K562 (cell line): ENCODE results near the gene MAMDC2. TPM values are rescaled to one million over a fixed set of nuclear protein-coding genes. Genes with fewer than 3 reads are reported as not detected.

Experiments used
- ATAC-seq: fragments of 200-7000 bp; cut with Tn5 transposase; 3 replicates; pipeline ENCODE4 v1.9.1; 2020; ENCODE audit warnings: moderate library complexity
- BruUV-seq: library from RNA; stranded (reverse); fragments of 400-500 nt; replicated peaks from 2 replicates; lab custom pipeline; 2021; lab: Mats Ljungman, UMichigan
- CTCF ChIA-PET: fragments of 300-600 bp; formaldehyde crosslinking; extraction: SDS; loops from one replicate; lab custom pipeline; 2021; ENCODE audit warnings: low intra/inter-chr PET ratio; lab: Yijun Ruan, JAX
- POLR2A ChIA-PET: fragments of 300-600, 350-650 bp; sonication (Branson Sonifier 250); formaldehyde crosslinking; extraction: SDS; loops from one replicate; lab custom pipeline; 2021; ENCODE audit warnings: antibody characterized with exemption, inconsistent platforms; lab: Yijun Ruan, JAX
- DNase-seq, 4 experiments: peaks; one replicate each; pipeline versions ENCODE4 v3.0.0 to v3.0.0-alpha.2; 2011 to 2018; ENCODE audit warnings: low spot score in 3 of 4, mixed read lengths in 3 of 4; ENCODE audit errors: extremely low read depth in 1 of 4
- FAIRE-seq: peaks from 2 replicates; lab custom pipeline; 2011; peaks lifted over from hg19 to GRCh38; lab: Jason Lieb, UNC
- H2AFZ ChIP-seq: 2 replicates; pipeline ENCODE4 v1.6.0; 2011; ENCODE audit warnings: low read depth, low read length, control low read depth, inconsistent platforms
- H3K27ac ChIP-seq: fragments of 200-600 bp; 3 replicates; pipeline ENCODE4 v1.8.0; 2011; ENCODE audit warnings: low read depth, mild to moderate bottlenecking, control low read depth, inconsistent platforms, low read length, moderate library complexity, mixed read lengths; ENCODE audit errors: extremely low read depth
- H3K27me3 ChIP-seq, 2 experiments: fragments of 300-600 bp in 1 of 2; 2 replicates in 1 of 2; 3 replicates in 1 of 2; pipeline versions ENCODE4 v1.6.0 to v1.8.0; 2011; ENCODE audit warnings: inconsistent platforms in 2 of 2, low read length in 2 of 2, mild to moderate bottlenecking in 1 of 2, mixed read lengths in 1 of 2, moderate library complexity in 1 of 2; ENCODE audit not compliant: control insufficient read depth in 2 of 2, insufficient read depth in 2 of 2
- H3K36me3 ChIP-seq: fragments of 300-600 bp; 3 replicates; pipeline ENCODE4 v1.8.0; 2011; ENCODE audit warnings: mild to moderate bottlenecking, low read length, inconsistent platforms; ENCODE audit not compliant: control insufficient read depth, insufficient read depth
- H3K4me1 ChIP-seq, 2 experiments: fragments of 200-600 bp in 1 of 2; replicated peaks in 1 of 2; 2 replicates in 1 of 2; 3 replicates in 1 of 2; pipeline versions ENCODE4 v1.5.1 to v1.8.0; 2011; ENCODE audit warnings: inconsistent platforms in 2 of 2, low read length in 2 of 2, mild to moderate bottlenecking in 1 of 2, mixed read lengths in 1 of 2, moderate library complexity in 1 of 2; ENCODE audit not compliant: control insufficient read depth in 2 of 2, insufficient read depth in 2 of 2
- H3K4me2 ChIP-seq: 2 replicates; pipeline ENCODE4 v1.6.1; 2011; ENCODE audit warnings: low read length, control low read depth, inconsistent platforms, mixed read lengths; ENCODE audit not compliant: insufficient read depth
- H3K4me3 ChIP-seq: fragments of 200-600 bp; sonication (generic), shearing (Covaris generic); 2 replicates; pipeline ENCODE4 v1.5.1; 2016; ENCODE audit warnings: control low read depth, inconsistent platforms
- H3K79me2 ChIP-seq: fragments of 200-600 bp; 3 replicates; pipeline ENCODE4 v1.8.0; 2011; ENCODE audit warnings: low read length, inconsistent platforms; ENCODE audit not compliant: control insufficient read depth, insufficient read depth
- H3K9ac ChIP-seq, 2 experiments: 2 replicates each; pipeline versions ENCODE4 v1.6.0 to v1.6.1; 2011; ENCODE audit warnings: low read depth in 2 of 2, low read length in 2 of 2, control low read depth in 1 of 2, inconsistent platforms in 1 of 2, mild to moderate bottlenecking in 1 of 2, mixed read lengths in 1 of 2; ENCODE audit not compliant: insufficient read depth in 1 of 2
- H3K9me1 ChIP-seq: one replicate; pipeline ENCODE4 v1.6.0; 2011; ENCODE audit warnings: inconsistent platforms, mild to moderate bottlenecking, low read length, moderate library complexity; ENCODE audit not compliant: control insufficient read depth, insufficient read depth
- H3K9me3 ChIP-seq: replicated peaks from 2 replicates; pipeline ENCODE4 v1.5.1; 2011; ENCODE audit warnings: low read depth, low read length, inconsistent platforms; ENCODE audit not compliant: control insufficient read depth, insufficient read depth
- H4K20me1 ChIP-seq: replicated peaks from 2 replicates; pipeline ENCODE4 v1.6.1; 2011; ENCODE audit warnings: low read length, inconsistent platforms, mixed read lengths; ENCODE audit not compliant: control insufficient read depth, insufficient read depth
- CREB1 ChIP-seq, 2 experiments: sonication (generic) in 1 of 2; formaldehyde crosslinking in 1 of 2; IDR thresholded peaks; 2 replicates each; pipeline versions ENCODE4 v1.6.1 to v1.8.0; 2012 to 2022; ENCODE audit warnings: inconsistent platforms in 1 of 2, mild to moderate bottlenecking in 1 of 2, missing genetic modification reagents in 1 of 2, moderate library complexity in 1 of 2
- MCM7 ChIP-seq, 2 experiments: fragments of 450-650 bp; IDR thresholded peaks; 2 replicates each; pipeline ENCODE4 v1.6.1; 2016 to 2018
- POLR2B ChIP-seq: fragments of 450-650 bp; IDR thresholded peaks from 2 replicates; pipeline ENCODE4 v1.6.1; 2018; ENCODE audit warnings: low read depth; ENCODE audit not compliant: partially characterized antibody
- ZNF239 ChIP-seq: fragments of 250-450 bp; sonication (Bioruptor Pico); IDR thresholded peaks from 2 replicates; pipeline ENCODE4 v1.4.0; 2020; ENCODE audit warnings: mild to moderate bottlenecking
- ZNF384 ChIP-seq: IDR thresholded peaks from 2 replicates; pipeline ENCODE4 v1.6.1; 2012; ENCODE audit warnings: low read depth, low read length, improper control_type of control experiment
- ZNF586 ChIP-seq: fragments of 450-650 bp; formaldehyde crosslinking; conservative IDR thresholded peaks from 2 replicates; pipeline ENCODE4 v1.4.0; 2020; ENCODE audit warnings: mild to moderate bottlenecking, moderate library complexity
- ZNF695 ChIP-seq: fragments of 450-650 bp; formaldehyde crosslinking; IDR thresholded peaks from 2 replicates; pipeline ENCODE4 v1.4.0; 2020; ENCODE audit warnings: mild to moderate bottlenecking, moderate library complexity
- WGBS: fragments of 100-300 bp; shearing (Covaris generic); methylation state at CpG from one replicate; pipeline ENCODE4 v1.1.6; 2016; ENCODE audit warnings: low coverage, mixed read lengths; ENCODE audit not compliant: insufficient coverage; ENCODE audit errors: missing lambda C conversion rate; 5-methylcytosine and 5-hydroxymethylcytosine counted together
- in situ Hi-C: fragments of 300-500 bp; cut with MboI; formaldehyde crosslinking; loops from 4 replicates; pipeline ENCODE4 v1.15.0; 2018; ENCODE audit warnings: inconsistent platforms, mixed read lengths
- intact Hi-C: fragments of 100-400 bp; cut with micrococcal nuclease; formaldehyde crosslinking; loops from 2 replicates; pipeline ENCODE4 v1.14.2; 2022
- polyA plus RNA-seq, 8 experiments: library from polyadenylated mRNA; depleted of rRNA in 4 of 8; stranded (reverse) in 5 of 8; unstranded in 3 of 8; fragments of >200 nt; fragmentation: Nextera tagmentation in 2 of 8; fragmentation: Illumina TruSeq in 1 of 8; extraction: Ambion mirVana in 2 of 8; extraction: Trizol in 1 of 8; gene quantifications; 2 replicates each; pipeline versions ENCODE4 v1.2.1 to v1.2.3, GENCODE V29; 2011 to 2014; ENCODE audit warnings: inconsistent platforms in 1 of 8, missing spikeins in 1 of 8
- total RNA-seq, 7 experiments: library from RNA; depleted of rRNA in 6 of 7; stranded (reverse); fragments of >200 nt in 6 of 7; fragmentation: Illumina TruSeq in 2 of 7; extraction: Trizol in 2 of 7; gene quantifications; 2 replicates each; pipeline versions ENCODE4 v1.2.1 to v1.2.3, GENCODE V29; 2011 to 2021; ENCODE audit warnings: low replicate concordance in 1 of 7
- TF ChIP-seq, protein P1 (sequence below), 2 experiments: fragments of 450-650 bp in 1 of 2; sonication (generic) in 1 of 2; formaldehyde crosslinking in 1 of 2; IDR thresholded peaks; 2 replicates each; pipeline versions ENCODE4 v1.7.1 to v1.9.0; 2016 to 2022; ENCODE audit warnings: inconsistent platforms in 1 of 2, mild to moderate bottlenecking in 1 of 2, missing genetic modification reagents in 1 of 2
- TF ChIP-seq, protein P2 (sequence below): fragments of 250-450 bp; sonication (Bioruptor Pico); IDR thresholded peaks from 2 replicates; pipeline ENCODE4 v1.4.0; 2020; ENCODE audit warnings: mild to moderate bottlenecking

MAMDC2 gene
- total and polyA plus RNA-seq, 9 of the 15 experiments (the other 6 are each of a cell fraction or from before 2014, with no cell fraction given), result 0.01 to 0.03 TPM; not detected in 7

- Histone ChIP-seq H3K36me3 (no peaks in the 10 kb centered on the region), H3K9me1 (no peaks in the 10 kb centered on the region), H2AFZ (no peak overlapping the region), H3K4me2 (no peak overlapping the region), H3K79me2 (no peaks in the 10 kb centered on the region), H3K4me1 (no peaks in the 10 kb centered on the region), H4K20me1 (no peaks in the 10 kb centered on the region), H3K9me3 (no peaks in the 10 kb centered on the region), H3K9ac (no peak overlapping the region), H3K4me3 (no peak overlapping the region), H3K27me3 (no peaks in the 10 kb centered on the region), H3K27ac (no peak overlapping the region)
- BruUV-seq, result no TSS peak
- WGBS, result 3% methylated on average over 6 of the region's 6 CpGs
- no peak for DNase-seq
- FAIRE-seq, result no peak
- in situ Hi-C loops (no loop called here), intact Hi-C loops (no loop called here)
- POLR2A ChIA-PET, result interaction anchor here (0.7 to 1.4 kb wide), 2 partner anchors 10 to 257 kb away, joined by 3 to 5 read pairs; no protein-coding TSS in a partner anchor
- CTCF ChIA-PET, result no interaction called here
- no peak for ATAC-seq
- TF ChIP-seq ZNF239 (CRISPR knock-in tag) (no peak), MCM7 (IDR thresholded peaks at IDR 0.05) (no peak), ZNF695 (CRISPR knock-in tag) (no peak), ZNF384 (no peak), POLR2B (no peak), ZNF586 (no peak), CREB1 (IDR thresholded peaks at IDR 0.05) (no peak), CREB1 (CRISPR knock-in tag; IDR thresholded peaks at IDR 0.05) (no peak)
- TF ChIP-seq, protein P1, sequence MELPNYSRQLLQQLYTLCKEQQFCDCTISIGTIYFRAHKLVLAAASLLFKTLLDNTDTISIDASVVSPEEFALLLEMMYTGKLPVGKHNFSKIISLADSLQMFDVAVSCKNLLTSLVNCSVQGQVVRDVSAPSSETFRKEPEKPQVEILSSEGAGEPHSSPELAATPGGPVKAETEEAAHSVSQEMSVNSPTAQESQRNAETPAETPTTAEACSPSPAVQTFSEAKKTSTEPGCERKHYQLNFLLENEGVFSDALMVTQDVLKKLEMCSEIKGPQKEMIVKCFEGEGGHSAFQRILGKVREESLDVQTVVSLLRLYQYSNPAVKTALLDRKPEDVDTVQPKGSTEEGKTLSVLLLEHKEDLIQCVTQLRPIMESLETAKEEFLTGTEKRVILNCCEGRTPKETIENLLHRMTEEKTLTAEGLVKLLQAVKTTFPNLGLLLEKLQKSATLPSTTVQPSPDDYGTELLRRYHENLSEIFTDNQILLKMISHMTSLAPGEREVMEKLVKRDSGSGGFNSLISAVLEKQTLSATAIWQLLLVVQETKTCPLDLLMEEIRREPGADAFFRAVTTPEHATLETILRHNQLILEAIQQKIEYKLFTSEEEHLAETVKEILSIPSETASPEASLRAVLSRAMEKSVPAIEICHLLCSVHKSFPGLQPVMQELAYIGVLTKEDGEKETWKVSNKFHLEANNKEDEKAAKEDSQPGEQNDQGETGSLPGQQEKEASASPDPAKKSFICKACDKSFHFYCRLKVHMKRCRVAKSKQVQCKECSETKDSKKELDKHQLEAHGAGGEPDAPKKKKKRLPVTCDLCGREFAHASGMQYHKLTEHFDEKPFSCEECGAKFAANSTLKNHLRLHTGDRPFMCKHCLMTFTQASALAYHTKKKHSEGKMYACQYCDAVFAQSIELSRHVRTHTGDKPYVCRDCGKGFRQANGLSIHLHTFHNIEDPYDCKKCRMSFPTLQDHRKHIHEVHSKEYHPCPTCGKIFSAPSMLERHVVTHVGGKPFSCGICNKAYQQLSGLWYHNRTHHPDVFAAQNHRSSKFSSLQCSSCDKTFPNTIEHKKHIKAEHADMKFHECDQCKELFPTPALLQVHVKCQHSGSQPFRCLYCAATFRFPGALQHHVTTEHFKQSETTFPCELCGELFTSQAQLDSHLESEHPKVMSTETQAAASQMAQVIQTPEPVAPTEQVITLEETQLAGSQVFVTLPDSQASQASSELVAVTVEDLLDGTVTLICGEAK (IDR thresholded peaks at IDR 0.05), result no peak
- TF ChIP-seq, protein P1 (CRISPR knock-in tag; IDR thresholded peaks at IDR 0.05), result no peak
- TF ChIP-seq, protein P2, sequence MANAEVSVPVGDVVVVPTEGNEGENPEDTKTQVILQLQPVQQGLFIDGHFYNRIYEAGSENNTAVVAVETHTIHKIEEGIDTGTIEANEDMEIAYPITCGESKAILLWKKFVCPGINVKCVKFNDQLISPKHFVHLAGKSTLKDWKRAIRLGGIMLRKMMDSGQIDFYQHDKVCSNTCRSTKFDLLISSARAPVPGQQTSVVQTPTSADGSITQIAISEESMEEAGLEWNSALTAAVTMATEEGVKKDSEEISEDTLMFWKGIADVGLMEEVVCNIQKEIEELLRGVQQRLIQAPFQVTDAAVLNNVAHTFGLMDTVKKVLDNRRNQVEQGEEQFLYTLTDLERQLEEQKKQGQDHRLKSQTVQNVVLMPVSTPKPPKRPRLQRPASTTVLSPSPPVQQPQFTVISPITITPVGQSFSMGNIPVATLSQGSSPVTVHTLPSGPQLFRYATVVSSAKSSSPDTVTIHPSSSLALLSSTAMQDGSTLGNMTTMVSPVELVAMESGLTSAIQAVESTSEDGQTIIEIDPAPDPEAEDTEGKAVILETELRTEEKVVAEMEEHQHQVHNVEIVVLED, result no peak
These were observed 117.3 kb downstream of the MAMDC2 start for GRCh38 chr9:70160686-70161600.
